IPS-18c (cell line): ENCODE measurements around the gene ANKRD28.

Source experiments
- H3K4me3 ChIP-seq: 2 replicates; pipeline ENCODE4 v1.7.0; 2013; ENCODE audit warnings: low read depth, mild to moderate bottlenecking, low read length, moderate library complexity; ENCODE audit not compliant: insufficient read depth
- H3K9me3 ChIP-seq: one replicate; pipeline ENCODE4 v1.6.1; 2013; ENCODE audit warnings: mild to moderate bottlenecking, low read length, moderate library complexity; ENCODE audit not compliant: control insufficient read depth, insufficient read depth

The ANKRD28 gene

GRCh38 chr3:15809313-15809712 is 11.5 kb upstream of the ANKRD28 start:
- Histone ChIP-seq H3K9me3 (no peaks in the 10 kb centered on the region), H3K4me3 (no peak overlapping the region)

GRCh38 chr3:15808679-15809310 is 11.0 kb upstream of the ANKRD28 start:
- H3K9me3 ChIP-seq, result no peaks in the 10 kb centered on the region
- H3K4me3 ChIP-seq, result no peak overlapping the region

- Histone ChIP-seq H3K9me3 (no peaks in the 10 kb centered on the region), H3K4me3 (no peak overlapping the region)
Observed at GRCh38 chr3:15805756-15806266, 8.0 kb upstream of the ANKRD28 start.

GRCh38 chr3:15804553-15805095 is 6.8 kb upstream of the ANKRD28 start:
- H3K4me3 ChIP-seq, result no peak overlapping the region
- no peaks in the 10 kb centered on the region for H3K9me3 ChIP-seq

- no peak overlapping the region for H3K4me3 ChIP-seq
- no peaks in the 10 kb centered on the region for H3K9me3 ChIP-seq
Observed at GRCh38 chr3:15803921-15804320, 6.1 kb upstream of the ANKRD28 start.

GRCh38 chr3:15801298-15801697 is 3.5 kb upstream of the ANKRD28 start:
- no peaks in the 10 kb centered on the region for H3K9me3 ChIP-seq
- H3K4me3 ChIP-seq, result no peak overlapping the region

GRCh38 chr3:15800780-15801179 is 3.0 kb upstream of the ANKRD28 start:
- Histone ChIP-seq H3K9me3 (no peaks in the 10 kb centered on the region), H3K4me3 (no peak overlapping the region)

- Histone ChIP-seq H3K4me3 (no peak overlapping the region), H3K9me3 (no peaks in the 10 kb centered on the region)
Observed at GRCh38 chr3:15800327-15800726, 2.5 kb upstream of the ANKRD28 start.

GRCh38 chr3:15798533-15799245 is 910 bp upstream of the ANKRD28 start:
- Histone ChIP-seq H3K4me3 (no peak overlapping the region), H3K9me3 (no peaks in the 10 kb centered on the region)

- 0 out of 2 replicates have a peak overlapping the region, but pooled peaks have one; percentile 15 for H3K4me3 ChIP-seq
- no peaks in the 10 kb centered on the region for H3K9me3 ChIP-seq
Observed at GRCh38 chr3:15796771-15797641, 773 bp downstream of the ANKRD28 start.

GRCh38 chr3:15796331-15796730 is 1.4 kb downstream of the ANKRD28 start:
- H3K4me3 ChIP-seq, result no peak overlapping the region
- H3K9me3 ChIP-seq, result no peaks in the 10 kb centered on the region

- Histone ChIP-seq H3K4me3 (no peak overlapping the region), H3K9me3 (no peaks in the 10 kb centered on the region)
Observed at GRCh38 chr3:15795651-15796308, 2.0 kb downstream of the ANKRD28 start.

- H3K4me3 ChIP-seq, result no peak overlapping the region
- no peaks in the 10 kb centered on the region for H3K9me3 ChIP-seq
Observed at GRCh38 chr3:15794842-15795650, 2.7 kb downstream of the ANKRD28 start.

GRCh38 chr3:15794303-15794771 is 3.4 kb downstream of the ANKRD28 start:
- no peaks in the 10 kb centered on the region for H3K9me3 ChIP-seq
- H3K4me3 ChIP-seq, result no peak overlapping the region

GRCh38 chr3:15791525-15791924 is 6.3 kb downstream of the ANKRD28 start:
- Histone ChIP-seq H3K9me3 (no peaks in the 10 kb centered on the region), H3K4me3 (no peak overlapping the region)

GRCh38 chr3:15787941-15788340 is 9.8 kb downstream of the ANKRD28 start:
- Histone ChIP-seq H3K9me3 (no peaks in the 10 kb centered on the region), H3K4me3 (no peak overlapping the region)
